ENCODE data around the gene DBH.

DNA sequence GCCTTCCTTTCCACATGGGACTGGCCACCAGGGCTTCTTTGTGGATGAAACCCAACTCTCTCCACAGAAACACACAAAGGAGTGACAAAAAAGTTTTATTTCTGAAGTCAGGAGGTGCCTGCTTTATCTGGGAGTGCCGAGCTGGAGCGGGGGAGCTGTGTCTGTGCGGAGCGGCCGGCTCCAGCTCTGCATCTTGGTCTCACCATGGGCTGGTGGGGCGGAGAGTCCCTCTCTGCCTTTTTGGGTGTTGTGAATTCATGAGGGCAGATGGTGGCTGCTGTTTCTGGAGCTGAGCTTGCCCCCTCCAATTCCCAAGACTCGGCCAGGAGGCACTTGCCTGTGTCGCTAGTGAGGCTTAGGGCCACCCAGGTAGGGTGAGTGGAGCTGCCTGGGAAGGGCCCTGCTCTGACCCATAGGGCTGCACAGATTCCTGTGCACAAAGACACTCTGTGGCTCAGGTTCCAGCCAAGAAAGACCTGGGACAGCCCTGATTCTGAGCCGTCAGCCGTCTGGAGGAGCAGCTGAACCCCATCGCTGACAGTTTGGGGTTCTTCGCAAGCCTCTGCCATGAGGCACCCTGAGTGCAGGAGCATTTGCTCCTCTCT is 1.4 kb downstream of the DBH start:
- TF ChIP-seq, protein P1, sequence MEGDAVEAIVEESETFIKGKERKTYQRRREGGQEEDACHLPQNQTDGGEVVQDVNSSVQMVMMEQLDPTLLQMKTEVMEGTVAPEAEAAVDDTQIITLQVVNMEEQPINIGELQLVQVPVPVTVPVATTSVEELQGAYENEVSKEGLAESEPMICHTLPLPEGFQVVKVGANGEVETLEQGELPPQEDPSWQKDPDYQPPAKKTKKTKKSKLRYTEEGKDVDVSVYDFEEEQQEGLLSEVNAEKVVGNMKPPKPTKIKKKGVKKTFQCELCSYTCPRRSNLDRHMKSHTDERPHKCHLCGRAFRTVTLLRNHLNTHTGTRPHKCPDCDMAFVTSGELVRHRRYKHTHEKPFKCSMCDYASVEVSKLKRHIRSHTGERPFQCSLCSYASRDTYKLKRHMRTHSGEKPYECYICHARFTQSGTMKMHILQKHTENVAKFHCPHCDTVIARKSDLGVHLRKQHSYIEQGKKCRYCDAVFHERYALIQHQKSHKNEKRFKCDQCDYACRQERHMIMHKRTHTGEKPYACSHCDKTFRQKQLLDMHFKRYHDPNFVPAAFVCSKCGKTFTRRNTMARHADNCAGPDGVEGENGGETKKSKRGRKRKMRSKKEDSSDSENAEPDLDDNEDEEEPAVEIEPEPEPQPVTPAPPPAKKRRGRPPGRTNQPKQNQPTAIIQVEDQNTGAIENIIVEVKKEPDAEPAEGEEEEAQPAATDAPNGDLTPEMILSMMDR (IDR thresholded peaks at IDR 0.05) = no peak
- no peak for TF ChIP-seq ZFX (IDR thresholded peaks at IDR 0.05; ENCODE audit: borderline replicate concordance)
